WTC11 (cell line): ENCODE data around the gene LUC7L3. TPM values are rescaled to one million over a fixed set of nuclear protein-coding genes. Genes with fewer than 3 reads are reported as not detected.

Experiments used
- ATAC-seq: fragments of 200-7000 bp; cut with Tn5 transposase; 2 replicates; pipeline ENCODE4 v1.10.0; 2021; ENCODE audit warnings: mild to moderate bottlenecking, moderate library complexity
- CTCF ChIA-PET: fragments of 300-600 bp; sonication (Branson Sonifier 250); formaldehyde crosslinking; loops from one replicate; lab custom pipeline; 2021; ENCODE audit warnings: antibody characterized with exemption; lab: Charles Lee
- POLR2A ChIA-PET: fragments of 350-600 bp; sonication (Branson Sonifier 250); formaldehyde crosslinking; loops from one replicate; lab custom pipeline; 2021; ENCODE audit warnings: antibody characterized with exemption; lab: Charles Lee
- DNase-seq: peaks from one replicate; pipeline ENCODE4 v3.0.0; 2021; ENCODE audit warnings: low spot score
- H3K27ac Mint-ChIP-seq: 2 replicates; pipeline ENCODE4 v1.8.0; 2021; ENCODE audit warnings: mixed read lengths
- H3K27me3 Mint-ChIP-seq: 2 replicates; pipeline ENCODE4 v1.8.0; 2021; ENCODE audit warnings: low read depth, mild to moderate bottlenecking, moderate library complexity, mixed read lengths
- H3K36me3 Mint-ChIP-seq: 2 replicates; pipeline ENCODE4 v1.8.0; 2021; ENCODE audit warnings: mixed read lengths
- H3K4me1 Mint-ChIP-seq: 2 replicates; pipeline ENCODE4 v1.8.0; 2022; ENCODE audit warnings: mixed read lengths
- H3K4me3 Mint-ChIP-seq: 2 replicates; pipeline ENCODE4 v1.8.0; 2021; ENCODE audit warnings: mild to moderate bottlenecking, moderate library complexity, mixed read lengths
- H3K9me3 Mint-ChIP-seq: 2 replicates; pipeline ENCODE4 v1.8.0; 2021; ENCODE audit warnings: mixed read lengths
- CREM ChIP-seq: sonication (generic); formaldehyde crosslinking; IDR thresholded peaks from 2 replicates; pipeline ENCODE4 v1.8.1; 2022; ENCODE audit warnings: mild to moderate bottlenecking, missing genetic modification reagents, moderate library complexity
- GABPB1 ChIP-seq: sonication (generic); formaldehyde crosslinking; IDR thresholded peaks from 2 replicates; pipeline ENCODE4 v1.8.1; 2023; ENCODE audit warnings: mild to moderate bottlenecking, missing genetic modification reagents
- GTF2I ChIP-seq: fragments of 250-450 bp; sonication (Bioruptor Pico); conservative IDR thresholded peaks from 2 replicates; pipeline ENCODE4 v1.4.0; 2021; ENCODE audit warnings: mild to moderate bottlenecking
- HMGA2 ChIP-seq: fragments of 250-450 bp; sonication (Bioruptor Pico); IDR thresholded peaks from 2 replicates; pipeline ENCODE4 v1.4.0; 2021; ENCODE audit warnings: mild to moderate bottlenecking, moderate library complexity
- NFYB ChIP-seq: sonication (generic); formaldehyde crosslinking; conservative IDR thresholded peaks from 2 replicates; pipeline ENCODE4 v1.8.0; 2022; ENCODE audit warnings: low read depth, missing genetic modification reagents
- NR1H2 ChIP-seq: sonication (generic); formaldehyde crosslinking; IDR thresholded peaks from 2 replicates; pipeline ENCODE4 v1.9.0; 2021; ENCODE audit warnings: mild to moderate bottlenecking, moderate library complexity, missing genetic modification reagents
- SP1 ChIP-seq: sonication (generic); formaldehyde crosslinking; conservative IDR thresholded peaks from 2 replicates; pipeline ENCODE4 v1.8.1; 2022; ENCODE audit warnings: missing genetic modification reagents
- TP53 ChIP-seq: sonication (generic); formaldehyde crosslinking; IDR thresholded peaks from 2 replicates; pipeline ENCODE4 v1.8.1; 2023; ENCODE audit warnings: mild to moderate bottlenecking, missing genetic modification reagents
- ZNF121 ChIP-seq: sonication (generic); formaldehyde crosslinking; IDR thresholded peaks from 2 replicates; pipeline ENCODE4 v1.8.0; 2023; ENCODE audit warnings: missing genetic modification reagents
- ZNF425 ChIP-seq: fragments of 250-450 bp; sonication (Bioruptor Pico); conservative IDR thresholded peaks from 2 replicates; pipeline ENCODE4 v1.9.0; 2021; ENCODE audit warnings: mild to moderate bottlenecking
- ZNF512 ChIP-seq: sonication (generic); formaldehyde crosslinking; IDR thresholded peaks from 2 replicates; pipeline ENCODE4 v1.8.1; 2022; ENCODE audit warnings: missing genetic modification reagents, borderline replicate concordance
- total RNA-seq: library from RNA; stranded (reverse); gene quantifications from 3 replicates; pipeline ENCODE4 v1.2.3, GENCODE V29; 2021
- TF ChIP-seq, protein P1 (sequence below): fragments of 200-600 bp; IDR thresholded peaks from 2 replicates; pipeline ENCODE4 v1.8.0; 2022; ENCODE audit warnings: antibody characterized with exemption
- TF ChIP-seq, protein P2 (sequence below): sonication (generic); formaldehyde crosslinking; IDR thresholded peaks from 2 replicates; pipeline ENCODE4 v1.8.1; 2023; ENCODE audit warnings: mild to moderate bottlenecking, missing genetic modification reagents, moderate library complexity
- TF ChIP-seq, protein P3 (sequence below): sonication (generic); formaldehyde crosslinking; IDR thresholded peaks from 2 replicates; pipeline ENCODE4 v1.8.0; 2023; ENCODE audit warnings: missing genetic modification reagents, mild to moderate bottlenecking, borderline replicate concordance
- TF ChIP-seq, protein P4 (sequence below): sonication (generic); formaldehyde crosslinking; IDR thresholded peaks from 2 replicates; pipeline ENCODE4 v1.8.0; 2022; ENCODE audit warnings: mild to moderate bottlenecking, missing genetic modification reagents
- TF ChIP-seq, protein P5 (sequence below): sonication (generic); formaldehyde crosslinking; IDR thresholded peaks from 2 replicates; pipeline ENCODE4 v1.8.1; 2022; ENCODE audit warnings: mild to moderate bottlenecking, missing genetic modification reagents, moderate library complexity, borderline replicate concordance
- TF ChIP-seq, protein P6 (sequence below): sonication (generic); formaldehyde crosslinking; IDR thresholded peaks from 2 replicates; pipeline ENCODE4 v1.8.1; 2022; ENCODE audit warnings: low read depth, missing genetic modification reagents, borderline replicate concordance
- TF ChIP-seq, protein P7 (sequence below): sonication (generic); formaldehyde crosslinking; IDR thresholded peaks from 2 replicates; pipeline ENCODE4 v1.8.0; 2023; ENCODE audit warnings: missing genetic modification reagents
- TF ChIP-seq, protein P8 (sequence below): fragments of 250-450 bp; sonication (Bioruptor Pico); IDR thresholded peaks from 2 replicates; pipeline ENCODE4 v1.9.0; 2021; ENCODE audit warnings: moderate library complexity, mild to moderate bottlenecking, inconsistent platforms, borderline replicate concordance

Gene LUC7L3
- total RNA-seq, 1 experiment from 2014 or later: 190 TPM

- TF ChIP-seq, protein P1, sequence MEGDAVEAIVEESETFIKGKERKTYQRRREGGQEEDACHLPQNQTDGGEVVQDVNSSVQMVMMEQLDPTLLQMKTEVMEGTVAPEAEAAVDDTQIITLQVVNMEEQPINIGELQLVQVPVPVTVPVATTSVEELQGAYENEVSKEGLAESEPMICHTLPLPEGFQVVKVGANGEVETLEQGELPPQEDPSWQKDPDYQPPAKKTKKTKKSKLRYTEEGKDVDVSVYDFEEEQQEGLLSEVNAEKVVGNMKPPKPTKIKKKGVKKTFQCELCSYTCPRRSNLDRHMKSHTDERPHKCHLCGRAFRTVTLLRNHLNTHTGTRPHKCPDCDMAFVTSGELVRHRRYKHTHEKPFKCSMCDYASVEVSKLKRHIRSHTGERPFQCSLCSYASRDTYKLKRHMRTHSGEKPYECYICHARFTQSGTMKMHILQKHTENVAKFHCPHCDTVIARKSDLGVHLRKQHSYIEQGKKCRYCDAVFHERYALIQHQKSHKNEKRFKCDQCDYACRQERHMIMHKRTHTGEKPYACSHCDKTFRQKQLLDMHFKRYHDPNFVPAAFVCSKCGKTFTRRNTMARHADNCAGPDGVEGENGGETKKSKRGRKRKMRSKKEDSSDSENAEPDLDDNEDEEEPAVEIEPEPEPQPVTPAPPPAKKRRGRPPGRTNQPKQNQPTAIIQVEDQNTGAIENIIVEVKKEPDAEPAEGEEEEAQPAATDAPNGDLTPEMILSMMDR: no peak
- TF ChIP-seq CREM: no peak
- TF ChIP-seq, protein P2, sequence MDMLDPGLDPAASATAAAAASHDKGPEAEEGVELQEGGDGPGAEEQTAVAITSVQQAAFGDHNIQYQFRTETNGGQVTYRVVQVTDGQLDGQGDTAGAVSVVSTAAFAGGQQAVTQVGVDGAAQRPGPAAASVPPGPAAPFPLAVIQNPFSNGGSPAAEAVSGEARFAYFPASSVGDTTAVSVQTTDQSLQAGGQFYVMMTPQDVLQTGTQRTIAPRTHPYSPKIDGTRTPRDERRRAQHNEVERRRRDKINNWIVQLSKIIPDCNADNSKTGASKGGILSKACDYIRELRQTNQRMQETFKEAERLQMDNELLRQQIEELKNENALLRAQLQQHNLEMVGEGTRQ (CRISPR knock-in tag): no peak
- no peak for TF ChIP-seq GABPB1
- no peak for TF ChIP-seq ZNF121 (CRISPR knock-in tag)
- TF ChIP-seq TP53 (CRISPR knock-in tag): no peak
- TF ChIP-seq HMGA2 (CRISPR knock-in tag): no peak
- no peak for TF ChIP-seq ZNF512 (CRISPR knock-in tag)
- TF ChIP-seq, protein P3, sequence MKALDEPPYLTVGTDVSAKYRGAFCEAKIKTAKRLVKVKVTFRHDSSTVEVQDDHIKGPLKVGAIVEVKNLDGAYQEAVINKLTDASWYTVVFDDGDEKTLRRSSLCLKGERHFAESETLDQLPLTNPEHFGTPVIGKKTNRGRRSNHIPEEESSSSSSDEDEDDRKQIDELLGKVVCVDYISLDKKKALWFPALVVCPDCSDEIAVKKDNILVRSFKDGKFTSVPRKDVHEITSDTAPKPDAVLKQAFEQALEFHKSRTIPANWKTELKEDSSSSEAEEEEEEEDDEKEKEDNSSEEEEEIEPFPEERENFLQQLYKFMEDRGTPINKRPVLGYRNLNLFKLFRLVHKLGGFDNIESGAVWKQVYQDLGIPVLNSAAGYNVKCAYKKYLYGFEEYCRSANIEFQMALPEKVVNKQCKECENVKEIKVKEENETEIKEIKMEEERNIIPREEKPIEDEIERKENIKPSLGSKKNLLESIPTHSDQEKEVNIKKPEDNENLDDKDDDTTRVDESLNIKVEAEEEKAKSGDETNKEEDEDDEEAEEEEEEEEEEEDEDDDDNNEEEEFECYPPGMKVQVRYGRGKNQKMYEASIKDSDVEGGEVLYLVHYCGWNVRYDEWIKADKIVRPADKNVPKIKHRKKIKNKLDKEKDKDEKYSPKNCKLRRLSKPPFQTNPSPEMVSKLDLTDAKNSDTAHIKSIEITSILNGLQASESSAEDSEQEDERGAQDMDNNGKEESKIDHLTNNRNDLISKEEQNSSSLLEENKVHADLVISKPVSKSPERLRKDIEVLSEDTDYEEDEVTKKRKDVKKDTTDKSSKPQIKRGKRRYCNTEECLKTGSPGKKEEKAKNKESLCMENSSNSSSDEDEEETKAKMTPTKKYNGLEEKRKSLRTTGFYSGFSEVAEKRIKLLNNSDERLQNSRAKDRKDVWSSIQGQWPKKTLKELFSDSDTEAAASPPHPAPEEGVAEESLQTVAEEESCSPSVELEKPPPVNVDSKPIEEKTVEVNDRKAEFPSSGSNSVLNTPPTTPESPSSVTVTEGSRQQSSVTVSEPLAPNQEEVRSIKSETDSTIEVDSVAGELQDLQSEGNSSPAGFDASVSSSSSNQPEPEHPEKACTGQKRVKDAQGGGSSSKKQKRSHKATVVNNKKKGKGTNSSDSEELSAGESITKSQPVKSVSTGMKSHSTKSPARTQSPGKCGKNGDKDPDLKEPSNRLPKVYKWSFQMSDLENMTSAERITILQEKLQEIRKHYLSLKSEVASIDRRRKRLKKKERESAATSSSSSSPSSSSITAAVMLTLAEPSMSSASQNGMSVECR (CRISPR knock-in tag): no peak
Measured at GRCh38 chr17:50774225-50774803, 54.9 kb downstream of the LUC7L3 start (continued).

DNA sequence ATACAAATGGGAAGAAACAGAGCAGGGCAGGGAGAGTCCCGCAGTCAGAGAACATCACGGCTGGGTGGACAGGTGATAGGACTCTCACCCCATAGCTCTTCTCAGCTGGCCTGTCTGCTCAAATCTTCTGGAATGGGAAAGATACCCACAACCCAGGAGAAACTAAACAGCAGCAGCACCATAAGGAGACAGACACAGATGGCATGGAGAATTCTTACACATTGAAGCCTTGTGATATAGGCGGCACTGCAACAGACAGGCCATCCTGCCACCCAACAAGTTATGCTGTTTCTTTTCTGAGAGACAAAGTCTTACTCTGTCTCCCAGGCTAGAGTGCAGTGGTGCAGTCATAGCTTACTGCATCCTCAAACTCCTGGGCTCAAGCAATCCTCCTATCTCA is 56.5 kb downstream of the LUC7L3 start:
- no peak overlapping the region for H3K27ac Mint-ChIP-seq
- H3K4me1 Mint-ChIP-seq: peaks cover 5% of the 10 kb centered on the region; the same call in 1 of the 2 replicates
- ATAC-seq: no peak
- CTCF ChIA-PET: no interaction called here
- no peaks in the 10 kb centered on the region for H3K36me3 Mint-ChIP-seq
- POLR2A ChIA-PET: no interaction called here
- no peak for DNase-seq
- H3K4me3 Mint-ChIP-seq: no peak overlapping the region
- H3K27me3 Mint-ChIP-seq: no peaks in the 10 kb centered on the region
- no peaks in the 10 kb centered on the region for H3K9me3 Mint-ChIP-seq
- TF ChIP-seq, protein P4, sequence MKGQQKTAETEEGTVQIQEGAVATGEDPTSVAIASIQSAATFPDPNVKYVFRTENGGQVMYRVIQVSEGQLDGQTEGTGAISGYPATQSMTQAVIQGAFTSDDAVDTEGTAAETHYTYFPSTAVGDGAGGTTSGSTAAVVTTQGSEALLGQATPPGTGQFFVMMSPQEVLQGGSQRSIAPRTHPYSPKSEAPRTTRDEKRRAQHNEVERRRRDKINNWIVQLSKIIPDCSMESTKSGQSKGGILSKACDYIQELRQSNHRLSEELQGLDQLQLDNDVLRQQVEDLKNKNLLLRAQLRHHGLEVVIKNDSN (CRISPR knock-in tag): no peak
- TF ChIP-seq ZNF425 (CRISPR knock-in tag) (no peak), NR1H2 (CRISPR knock-in tag) (no peak), NFYB (CRISPR knock-in tag) (no peak), SP1 (CRISPR knock-in tag) (no peak), GTF2I (no peak)
- TF ChIP-seq, protein P5, sequence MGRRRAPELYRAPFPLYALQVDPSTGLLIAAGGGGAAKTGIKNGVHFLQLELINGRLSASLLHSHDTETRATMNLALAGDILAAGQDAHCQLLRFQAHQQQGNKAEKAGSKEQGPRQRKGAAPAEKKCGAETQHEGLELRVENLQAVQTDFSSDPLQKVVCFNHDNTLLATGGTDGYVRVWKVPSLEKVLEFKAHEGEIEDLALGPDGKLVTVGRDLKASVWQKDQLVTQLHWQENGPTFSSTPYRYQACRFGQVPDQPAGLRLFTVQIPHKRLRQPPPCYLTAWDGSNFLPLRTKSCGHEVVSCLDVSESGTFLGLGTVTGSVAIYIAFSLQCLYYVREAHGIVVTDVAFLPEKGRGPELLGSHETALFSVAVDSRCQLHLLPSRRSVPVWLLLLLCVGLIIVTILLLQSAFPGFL: no peak
- TF ChIP-seq, protein P6, sequence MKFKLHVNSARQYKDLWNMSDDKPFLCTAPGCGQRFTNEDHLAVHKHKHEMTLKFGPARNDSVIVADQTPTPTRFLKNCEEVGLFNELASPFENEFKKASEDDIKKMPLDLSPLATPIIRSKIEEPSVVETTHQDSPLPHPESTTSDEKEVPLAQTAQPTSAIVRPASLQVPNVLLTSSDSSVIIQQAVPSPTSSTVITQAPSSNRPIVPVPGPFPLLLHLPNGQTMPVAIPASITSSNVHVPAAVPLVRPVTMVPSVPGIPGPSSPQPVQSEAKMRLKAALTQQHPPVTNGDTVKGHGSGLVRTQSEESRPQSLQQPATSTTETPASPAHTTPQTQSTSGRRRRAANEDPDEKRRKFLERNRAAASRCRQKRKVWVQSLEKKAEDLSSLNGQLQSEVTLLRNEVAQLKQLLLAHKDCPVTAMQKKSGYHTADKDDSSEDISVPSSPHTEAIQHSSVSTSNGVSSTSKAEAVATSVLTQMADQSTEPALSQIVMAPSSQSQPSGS (CRISPR knock-in tag): no peak
- TF ChIP-seq, protein P7, sequence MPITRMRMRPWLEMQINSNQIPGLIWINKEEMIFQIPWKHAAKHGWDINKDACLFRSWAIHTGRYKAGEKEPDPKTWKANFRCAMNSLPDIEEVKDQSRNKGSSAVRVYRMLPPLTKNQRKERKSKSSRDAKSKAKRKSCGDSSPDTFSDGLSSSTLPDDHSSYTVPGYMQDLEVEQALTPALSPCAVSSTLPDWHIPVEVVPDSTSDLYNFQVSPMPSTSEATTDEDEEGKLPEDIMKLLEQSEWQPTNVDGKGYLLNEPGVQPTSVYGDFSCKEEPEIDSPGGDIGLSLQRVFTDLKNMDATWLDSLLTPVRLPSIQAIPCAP (CRISPR knock-in tag): no peak
- TF ChIP-seq, protein P8, sequence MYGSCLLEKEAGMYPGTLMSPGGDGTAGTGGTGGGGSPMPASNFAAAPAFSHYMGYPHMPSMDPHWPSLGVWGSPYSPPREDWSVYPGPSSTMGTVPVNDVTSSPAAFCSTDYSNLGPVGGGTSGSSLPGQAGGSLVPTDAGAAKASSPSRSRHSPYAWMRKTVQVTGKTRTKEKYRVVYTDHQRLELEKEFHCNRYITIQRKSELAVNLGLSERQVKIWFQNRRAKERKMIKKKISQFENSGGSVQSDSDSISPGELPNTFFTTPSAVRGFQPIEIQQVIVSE (CRISPR knock-in tag): no peak
